Astrocyte of the spinal cord (primary cell): Measurements from ENCODE around the gene SYNJ2.
"Not testable (repeated sequence)": the region's sequence is repeated elsewhere in the genome, so short reads cannot be mapped to it uniquely, and the experiment has no call there.

Source experiments
- DNase-seq: peaks from one replicate; pipeline ENCODE4 v3.0.0; 2011; ENCODE audit warnings: low read depth, low spot score
- H3K4me3 ChIP-seq: 2 replicates; pipeline ENCODE4 v1.5.1; 2011; ENCODE audit warnings: low read depth, mild to moderate bottlenecking, low read length, moderate library complexity
- CTCF ChIP-seq: IDR thresholded peaks from 2 replicates; pipeline ENCODE4 v1.5.1; 2012; ENCODE audit warnings: low read depth, mild to moderate bottlenecking, low read length, inconsistent platforms
- in situ Hi-C: cut with HindIII; loops from 2 replicates; pipeline ENCODE4 v1.10.0; 2017; ENCODE audit warnings: low sequenced_read_pairs

The SYNJ2 gene

GRCh38 chr6:157966589-157966977, 15.1 kb upstream of the SYNJ2 start:
- no peak for TF ChIP-seq CTCF
- in situ Hi-C loops: no loop called here
- H3K4me3 ChIP-seq: no peak overlapping the region
- no peak for DNase-seq

GRCh38 chr6:157967020-157967419, 14.6 kb upstream of the SYNJ2 start:
- no peak overlapping the region for H3K4me3 ChIP-seq
- in situ Hi-C loops: no loop called here
- no peak for DNase-seq
- TF ChIP-seq CTCF: no peak

- in situ Hi-C loops: no loop called here
- no peak overlapping the region for H3K4me3 ChIP-seq
- TF ChIP-seq CTCF: no peak
- DNase-seq: no peak
Measured at GRCh38 chr6:157967486-157967885, 14.2 kb upstream of the SYNJ2 start.

GRCh38 chr6:157972177-157972576, 9.5 kb upstream of the SYNJ2 start:
- DNase-seq, H3K4me3 ChIP-seq, in situ Hi-C loops: not testable (repeated sequence)

DNA sequence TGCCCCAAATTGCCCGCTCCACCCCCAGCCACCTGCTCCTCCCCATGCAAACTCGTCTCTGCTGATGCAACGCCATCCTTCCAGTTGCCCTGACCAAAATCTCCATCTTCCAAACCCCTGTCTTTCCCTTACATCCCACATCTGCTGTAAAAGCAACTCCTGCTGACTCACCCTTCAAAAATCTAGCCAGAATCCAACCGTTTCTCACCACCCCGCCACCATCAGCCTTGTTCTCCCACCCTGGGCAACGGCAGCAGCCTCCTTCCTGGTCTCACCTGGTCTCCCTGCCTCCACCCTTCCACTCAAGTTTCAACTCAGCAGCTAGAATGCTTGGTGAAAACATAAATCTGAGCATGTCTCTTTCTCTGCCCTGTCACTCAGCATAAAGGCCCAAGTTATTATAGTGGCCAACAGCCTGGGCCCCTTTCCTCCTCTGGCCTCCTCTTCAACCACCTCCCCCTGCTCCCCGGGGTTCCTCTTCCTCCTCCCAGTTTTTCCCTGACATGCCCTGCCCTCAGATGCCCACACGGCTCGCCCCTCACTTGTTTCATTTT, 7.2 kb upstream of the SYNJ2 start:
- in situ Hi-C loops: no loop called here
- TF ChIP-seq CTCF: no peak
- DNase-seq: no peak

DNA sequence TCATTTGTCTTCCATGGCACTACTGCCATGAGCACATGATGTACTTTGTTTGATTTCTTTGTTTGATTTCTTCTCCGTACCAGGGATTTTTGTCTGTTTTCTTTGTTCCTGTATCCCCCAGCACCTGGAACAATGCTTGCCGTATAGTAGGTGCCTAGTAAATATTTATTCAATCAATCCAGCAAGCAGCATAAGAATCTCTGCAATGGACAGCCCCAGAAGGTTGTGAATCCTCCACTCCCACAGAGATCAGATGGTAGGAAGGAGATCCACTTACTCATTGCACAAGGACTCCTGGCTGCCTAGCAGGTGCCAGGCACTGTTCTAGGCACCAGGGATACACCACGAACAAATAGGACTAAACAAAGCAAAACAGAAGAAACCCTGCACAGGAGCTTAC, 6.7 kb upstream of the SYNJ2 start:
- no peak for TF ChIP-seq CTCF
- no peak overlapping the region for H3K4me3 ChIP-seq
- in situ Hi-C loops: no loop called here
- DNase-seq: no peak

More for the DNA sequence above, 7.2 kb upstream of the SYNJ2 start:
- H3K4me3 ChIP-seq: no peak overlapping the region

DNA sequence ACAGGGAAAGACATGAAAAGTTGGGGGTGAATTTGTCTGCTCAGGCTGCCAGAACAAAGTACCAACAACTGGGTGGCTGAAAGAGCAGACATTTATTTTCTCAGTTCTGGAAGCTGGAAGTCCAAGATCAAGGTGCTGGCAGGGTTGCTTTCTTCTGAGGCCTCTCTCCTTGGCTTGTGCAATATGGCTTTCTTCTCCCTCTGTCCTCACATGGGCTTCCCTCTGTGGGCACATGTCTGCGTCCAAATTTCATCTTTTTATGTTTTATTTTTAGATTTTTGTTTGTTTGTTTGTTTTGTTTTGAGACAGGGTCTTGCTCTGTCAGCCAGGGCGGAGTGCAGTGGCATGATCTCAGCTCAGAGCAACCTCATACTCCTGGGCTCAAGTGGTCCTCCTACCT, 6.2 kb upstream of the SYNJ2 start:
- DNase-seq: no peak
- TF ChIP-seq CTCF: no peak
- no peak overlapping the region for H3K4me3 ChIP-seq
- in situ Hi-C loops: no loop called here
